HCT116 (cell line): Measurements from ENCODE around the gene TNRC6A. TPM values are rescaled to one million over a fixed set of nuclear protein-coding genes. Genes with fewer than 3 reads are reported as not detected.

Experiments
- ATAC-seq: fragments of 200-7000 bp; cut with Tn5 transposase; 2 replicates; pipeline ENCODE4 v1.9.1; 2020; ENCODE audit warnings: mild to moderate bottlenecking, moderate library complexity
- BruUV-seq: library from RNA; stranded (reverse); fragments of 400-500 nt; replicated peaks from 2 replicates; lab custom pipeline; 2021; lab: Mats Ljungman, UMichigan
- CTCF ChIA-PET: fragments of 300-600 bp; sonication (Branson Sonifier 250); formaldehyde crosslinking; loops from one replicate; lab custom pipeline; 2021; ENCODE audit warnings: antibody characterized with exemption; lab: Charles Lee
- POLR2A ChIA-PET: fragments of 300-600, 350-600 bp; sonication (Branson Sonifier 250); formaldehyde crosslinking; loops from one replicate; lab custom pipeline; 2021; ENCODE audit warnings: antibody characterized with exemption; lab: Charles Lee
- RAD21 ChIA-PET, 2 experiments: fragments of 300-600 bp; sonication (Branson Sonifier 250); formaldehyde crosslinking; loops; one replicate each; lab custom pipeline; 2023; ENCODE audit warnings: low total read pairs in 2 of 2; ENCODE audit not compliant: uncharacterized antibody in 2 of 2, unreplicated experiment in 2 of 2, low non-redundant PET in 1 of 2; lab: Charles Lee
- DNase-seq: peaks from one replicate; pipeline ENCODE4 v3.0.0-alpha.2; 2010; ENCODE audit warnings: low read depth, low spot score
- H2AFZ ChIP-seq: fragments of 200-600 bp; shearing (Covaris generic), sonication (generic); 2 replicates; pipeline ENCODE4 v1.6.1; 2017; ENCODE audit warnings: low read depth, mixed run types, mixed read lengths, antibody characterized with exemption, low read length; ENCODE audit not compliant: poor library complexity, severe bottlenecking
- H3K27ac ChIP-seq: 2 replicates; pipeline ENCODE4 v1.5.1; 2012; ENCODE audit warnings: low read depth, low read length
- H3K27me3 ChIP-seq: fragments of 200-600 bp; sonication (generic); 2 replicates; pipeline ENCODE4 v1.6.1; 2016; ENCODE audit warnings: mixed run types, low read length, mixed read lengths; ENCODE audit not compliant: insufficient read depth
- H3K36me3 ChIP-seq, 2 experiments: fragments of 200-500 bp in 1 of 2; fragments of 200-600 bp in 1 of 2; sonication (Bioruptor generic) in 1 of 2; sonication (generic) in 1 of 2; 2 replicates each; pipeline versions ENCODE4 v1.5.1 to v1.6.1; 2014 to 2016; ENCODE audit warnings: low read length in 2 of 2, inconsistent platforms in 1 of 2, mixed read lengths in 1 of 2, mixed run types in 1 of 2; ENCODE audit not compliant: insufficient read depth in 2 of 2, control insufficient read depth in 1 of 2
- H3K4me1 ChIP-seq, 2 experiments: fragments of 200-600 bp in 1 of 2; sonication (generic) in 1 of 2; 2 replicates each; pipeline versions ENCODE4 v1.5.1 to v1.6.1; 2012 to 2017; ENCODE audit warnings: low read length in 2 of 2, inconsistent platforms in 1 of 2, mild to moderate bottlenecking in 1 of 2, mixed read lengths in 1 of 2, mixed run types in 1 of 2, moderate library complexity in 1 of 2; ENCODE audit not compliant: insufficient read depth in 2 of 2, control insufficient read depth in 1 of 2
- H3K4me2 ChIP-seq: fragments of 200-600 bp; sonication (generic); 2 replicates; pipeline ENCODE4 v1.6.1; 2017; ENCODE audit warnings: mixed run types, low read length, mixed read lengths
- H3K4me3 ChIP-seq, 2 experiments: fragments of 200-600 bp in 1 of 2; sonication (generic) in 1 of 2; replicated peaks in 1 of 2; 2 replicates each; pipeline ENCODE4 v1.5.1; 2011 to 2016; ENCODE audit warnings: low read length in 2 of 2, control low read depth in 1 of 2, low read depth in 1 of 2, mild to moderate bottlenecking in 1 of 2, mixed read lengths in 1 of 2, mixed run types in 1 of 2
- H3K79me2 ChIP-seq: fragments of 200-600 bp; sonication (generic); 2 replicates; pipeline ENCODE4 v1.6.1; 2017; ENCODE audit warnings: mild to moderate bottlenecking, mixed run types, low read length, moderate library complexity, mixed read lengths; ENCODE audit not compliant: insufficient read depth
- H3K9ac ChIP-seq: fragments of 200-600 bp; sonication (generic); 2 replicates; pipeline ENCODE4 v1.6.1; 2016; ENCODE audit warnings: low read length, mixed read lengths
- H3K9me2 ChIP-seq: fragments of 200-600 bp; sonication (generic), shearing (Covaris generic); 2 replicates; pipeline ENCODE4 v1.6.1; 2017; ENCODE audit warnings: mixed run types, mild to moderate bottlenecking, moderate library complexity; ENCODE audit not compliant: insufficient read depth
- H3K9me3 ChIP-seq, 2 experiments: fragments of 200-500 bp in 1 of 2; fragments of 200-600 bp in 1 of 2; sonication (Bioruptor generic) in 1 of 2; sonication (generic) in 1 of 2; 2 replicates each; pipeline ENCODE4 v1.6.1; 2014 to 2017; ENCODE audit warnings: low read length in 2 of 2, mixed read lengths in 2 of 2, inconsistent platforms in 1 of 2, low read depth in 1 of 2, mild to moderate bottlenecking in 1 of 2, mixed run types in 1 of 2, moderate library complexity in 1 of 2; ENCODE audit not compliant: control insufficient read depth in 1 of 2, insufficient read depth in 1 of 2
- H4K20me1 ChIP-seq: fragments of 200-600 bp; sonication (generic), shearing (Covaris generic); 2 replicates; pipeline ENCODE4 v1.6.1; 2017; ENCODE audit warnings: mixed run types, mild to moderate bottlenecking, moderate library complexity; ENCODE audit not compliant: insufficient read depth
- CBX3 ChIP-seq: IDR thresholded peaks from 2 replicates; pipeline ENCODE4 v1.6.1; 2012; ENCODE audit warnings: low read depth
- ELF1 ChIP-seq: IDR thresholded peaks from 2 replicates; pipeline ENCODE4 v1.6.1; 2012; ENCODE audit warnings: low read depth, borderline replicate concordance
- EZH2 ChIP-seq: fragments of 200-600 bp; sonication (generic); IDR thresholded peaks from 2 replicates; pipeline ENCODE4 v1.6.1; 2017; ENCODE audit warnings: antibody characterized with exemption, mixed run types
- EZH2phosphoT487 ChIP-seq: fragments of 200-600 bp; IDR thresholded peaks from 2 replicates; pipeline ENCODE4 v1.6.1; 2018; ENCODE audit warnings: antibody characterized with exemption, borderline replicate concordance
- POLR2A ChIP-seq: IDR thresholded peaks from 2 replicates; pipeline ENCODE4 v1.7.0; 2011; ENCODE audit warnings: borderline replicate concordance; ENCODE audit not compliant: insufficient read depth, insufficient read length; ENCODE audit errors: extremely low read depth
- POLR2AphosphoS5 ChIP-seq: IDR thresholded peaks from 2 replicates; pipeline ENCODE4 v1.6.1; 2011; ENCODE audit warnings: mild to moderate bottlenecking, low read depth, low read length, moderate library complexity
- RAD21 ChIP-seq: IDR thresholded peaks from 2 replicates; pipeline ENCODE4 v1.6.1; 2012; ENCODE audit warnings: low read depth, mild to moderate bottlenecking
- SIN3A ChIP-seq: IDR thresholded peaks from 2 replicates; pipeline ENCODE4 v1.6.1; 2012; ENCODE audit warnings: low read depth
- SP1 ChIP-seq: IDR thresholded peaks from 2 replicates; pipeline ENCODE4 v1.6.1; 2012; ENCODE audit warnings: low read depth
- SRF ChIP-seq: IDR thresholded peaks from 2 replicates; pipeline ENCODE4 v1.6.1; 2012; ENCODE audit warnings: low read depth
- TCF7L2 ChIP-seq: IDR thresholded peaks from 2 replicates; pipeline ENCODE4 v1.7.0; 2011; ENCODE audit warnings: borderline replicate concordance, inconsistent platforms; ENCODE audit not compliant: insufficient read depth, insufficient read length; ENCODE audit errors: extremely low read depth
- ZNF274 ChIP-seq: fragments of 200-500 bp; sonication (Bioruptor generic); IDR thresholded peaks from 2 replicates; pipeline ENCODE4 v1.6.1; 2014; ENCODE audit warnings: mild to moderate bottlenecking, low read depth, low read length, inconsistent platforms
- intact Hi-C: fragments of 100-400 bp; cut with micrococcal nuclease; formaldehyde crosslinking; loops from 2 replicates; pipeline ENCODE4 v1.10.0; 2022
- total RNA-seq: library from RNA; stranded (reverse); gene quantifications from one replicate; pipeline ENCODE4 v1.2.1, GENCODE V29; 2021; ENCODE audit not compliant: unreplicated experiment
- TF ChIP-seq, protein P1 (sequence below): IDR thresholded peaks from 2 replicates; pipeline ENCODE4 v1.6.1; 2012; ENCODE audit warnings: low read depth

Gene TNRC6A
- total RNA-seq, 1 experiment from 2014 or later: 37.0 TPM

DNA sequence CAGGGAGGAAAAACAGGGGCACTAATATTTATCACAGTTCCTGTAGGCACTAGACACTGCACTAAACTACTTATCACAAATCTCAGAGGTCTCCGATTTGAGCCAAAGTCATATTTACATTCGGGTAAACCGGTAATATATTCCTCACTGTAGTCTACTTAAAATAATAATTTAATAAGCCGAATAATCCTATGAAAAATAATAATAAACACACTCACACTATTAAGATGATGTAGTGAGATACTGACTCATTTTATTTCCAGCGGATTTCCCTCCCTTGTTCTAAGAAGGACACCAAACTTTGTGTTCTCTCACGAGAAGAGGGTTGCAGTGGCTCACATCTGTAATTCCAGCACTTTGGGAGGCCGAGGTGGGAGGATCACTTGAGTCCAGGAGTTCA lies 36.6 kb upstream of the TNRC6A start:
- Histone ChIP-seq H3K79me2 (no peaks in the 10 kb centered on the region), H3K27me3 (no peaks in the 10 kb centered on the region), H3K27ac (no peak overlapping the region), H4K20me1 (no peaks in the 10 kb centered on the region), H3K36me3 (no peaks in the 10 kb centered on the region), H3K4me1 (no peaks in the 10 kb centered on the region), H3K4me2 (no peak overlapping the region), H2AFZ (no peak overlapping the region), H3K9ac (no peak overlapping the region), H3K4me3 (no peak overlapping the region), H3K9me2 (no peaks in the 10 kb centered on the region), H3K9me3 (no peaks in the 10 kb centered on the region)
- ChIA-PET POLR2A (no interaction called here), RAD21 (no interaction called here), CTCF (no interaction called here)
- intact Hi-C loops: no loop called here
- BruUV-seq: no TSS peak
- no peak for ATAC-seq
- TF ChIP-seq POLR2AphosphoS5 (no peak), SP1 (no peak), EZH2phosphoT487 (no peak), POLR2A (no peak), ELF1 (no peak), CBX3 (no peak), ZNF274 (no peak), EZH2 (no peak), TCF7L2 (no peak), SIN3A (no peak), RAD21 (no peak), SRF (no peak)
- TF ChIP-seq, protein P1, sequence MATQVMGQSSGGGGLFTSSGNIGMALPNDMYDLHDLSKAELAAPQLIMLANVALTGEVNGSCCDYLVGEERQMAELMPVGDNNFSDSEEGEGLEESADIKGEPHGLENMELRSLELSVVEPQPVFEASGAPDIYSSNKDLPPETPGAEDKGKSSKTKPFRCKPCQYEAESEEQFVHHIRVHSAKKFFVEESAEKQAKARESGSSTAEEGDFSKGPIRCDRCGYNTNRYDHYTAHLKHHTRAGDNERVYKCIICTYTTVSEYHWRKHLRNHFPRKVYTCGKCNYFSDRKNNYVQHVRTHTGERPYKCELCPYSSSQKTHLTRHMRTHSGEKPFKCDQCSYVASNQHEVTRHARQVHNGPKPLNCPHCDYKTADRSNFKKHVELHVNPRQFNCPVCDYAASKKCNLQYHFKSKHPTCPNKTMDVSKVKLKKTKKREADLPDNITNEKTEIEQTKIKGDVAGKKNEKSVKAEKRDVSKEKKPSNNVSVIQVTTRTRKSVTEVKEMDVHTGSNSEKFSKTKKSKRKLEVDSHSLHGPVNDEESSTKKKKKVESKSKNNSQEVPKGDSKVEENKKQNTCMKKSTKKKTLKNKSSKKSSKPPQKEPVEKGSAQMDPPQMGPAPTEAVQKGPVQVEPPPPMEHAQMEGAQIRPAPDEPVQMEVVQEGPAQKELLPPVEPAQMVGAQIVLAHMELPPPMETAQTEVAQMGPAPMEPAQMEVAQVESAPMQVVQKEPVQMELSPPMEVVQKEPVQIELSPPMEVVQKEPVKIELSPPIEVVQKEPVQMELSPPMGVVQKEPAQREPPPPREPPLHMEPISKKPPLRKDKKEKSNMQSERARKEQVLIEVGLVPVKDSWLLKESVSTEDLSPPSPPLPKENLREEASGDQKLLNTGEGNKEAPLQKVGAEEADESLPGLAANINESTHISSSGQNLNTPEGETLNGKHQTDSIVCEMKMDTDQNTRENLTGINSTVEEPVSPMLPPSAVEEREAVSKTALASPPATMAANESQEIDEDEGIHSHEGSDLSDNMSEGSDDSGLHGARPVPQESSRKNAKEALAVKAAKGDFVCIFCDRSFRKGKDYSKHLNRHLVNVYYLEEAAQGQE: no peak
- no peak for DNase-seq
